H1 (cell line): Measurements from ENCODE around the gene KIF26A. TPM values are rescaled to one million over a fixed set of nuclear protein-coding genes. Genes with fewer than 3 reads are reported as not detected.

Source experiments
- ASH2L ChIP-seq: fragments of 200-600, 300-600 bp; sonication (generic); IDR thresholded peaks from one replicate; pipeline ENCODE4 v1.7.1; 2017; ENCODE audit warnings: low read length
- EZH2 ChIP-seq: fragments of 200-600 bp; sonication (generic); IDR thresholded peaks from 2 replicates; pipeline ENCODE4 v1.7.1; 2012; ENCODE audit warnings: low read depth, mild to moderate bottlenecking, moderate library complexity, low read length, inconsistent platforms; ENCODE audit not compliant: severe bottlenecking
- FOSL1 ChIP-seq: IDR thresholded peaks from 2 replicates; pipeline ENCODE4 v1.6.1; 2011; ENCODE audit warnings: mild to moderate bottlenecking, low read depth, low read length, moderate library complexity; ENCODE audit not compliant: insufficient read depth
- GABPA ChIP-seq: IDR thresholded peaks from 2 replicates; pipeline ENCODE4 v1.6.1; 2011; ENCODE audit warnings: mild to moderate bottlenecking, low read length, moderate library complexity, borderline replicate concordance; ENCODE audit not compliant: insufficient read depth
- RAD21 ChIP-seq, 2 experiments: IDR thresholded peaks in 1 of 2; conservative IDR thresholded peaks in 1 of 2; 2 replicates each; pipeline ENCODE4 v1.6.1; 2011; ENCODE audit warnings: low read depth in 2 of 2, low read length in 2 of 2, improper control_type of control experiment in 1 of 2, inconsistent platforms in 1 of 2, mild to moderate bottlenecking in 1 of 2, moderate library complexity in 1 of 2
- polyA plus RNA-seq, 7 experiments: library from polyadenylated mRNA; depleted of rRNA in 3 of 7; stranded (reverse) in 5 of 7; unstranded in 2 of 7; fragments of >200 nt in 5 of 7; fragments of 200-250 nt in 2 of 7; gene quantifications; 1 replicate in 5 of 7; 2 replicates in 1 of 7; 4 replicates in 1 of 7; pipeline versions ENCODE4 v1.2.1 to v1.2.3, GENCODE V29; 2011 to 2013; ENCODE audit warnings: missing spikeins in 2 of 7, mixed read lengths in 2 of 7
- total RNA-seq: library from RNA; stranded (reverse); fragmentation: NEBNext Ultra II Directional; extraction: Animal tissue kit (Norgen Biotek cat#: 25700); gene quantifications from 2 replicates; pipeline ENCODE4 v1.2.1, GENCODE V29; 2021

Gene KIF26A
- total and polyA plus RNA-seq, 2 of the 8 experiments (the other 6 are each of a cell fraction or from before 2014, with no cell fraction given) = 11.5 to 41.6 TPM

DNA sequence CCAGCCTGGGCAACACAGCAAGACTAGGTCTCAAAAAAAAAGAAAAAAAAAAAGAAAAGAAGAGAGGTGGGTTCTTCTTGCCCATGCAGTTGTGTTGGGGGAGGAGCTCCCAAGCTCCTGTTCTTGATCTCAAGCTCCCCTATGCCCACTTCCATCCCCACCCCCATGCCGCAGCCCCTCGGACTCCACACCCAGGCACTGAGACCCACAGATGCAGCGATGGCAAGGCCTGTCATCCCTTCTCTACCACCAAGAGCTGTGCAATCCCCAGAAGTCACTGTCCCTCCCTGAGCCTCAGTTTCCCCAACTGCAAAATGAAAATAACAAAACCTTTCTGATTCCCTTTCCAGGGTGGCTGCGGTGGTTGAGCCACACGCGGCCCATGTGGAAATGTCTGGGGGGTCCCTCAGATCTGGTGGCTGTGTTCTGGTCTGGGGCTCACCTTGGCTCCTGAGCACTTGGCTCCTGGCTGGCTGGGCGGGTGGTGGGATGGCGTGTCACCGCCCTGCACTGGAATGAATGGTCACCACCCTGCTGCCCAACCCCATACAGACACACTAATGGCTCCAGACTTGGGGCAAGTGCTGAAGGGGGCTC, 22.6 kb upstream of the KIF26A start (continued):
- TF ChIP-seq RAD21 (IDR thresholded peaks at IDR 0.05 in 1 of 2, conservative IDR thresholded peaks at IDR 0.05 in 1 of 2; ENCODE audit: low read depth in 2 of 2, low read length in 2 of 2) (no peak), GABPA (no peak), ASH2L (no peak), EZH2 (no peak), FOSL1 (no peak)
